Stimulated activated CD8-positive, alpha-beta memory T cell treated with anti-CD3 and anti-CD28 coated beads, Interleukin-2, amount 100 ng/mL, for 1 hour (primary cell): ENCODE measurements around the gene WASF2.

Experiments
- DNase-seq, 2 donors: peaks; one replicate each; pipeline ENCODE4 v3.0.0-alpha.2; 2020; ENCODE audit warnings: low read depth in 2 of 2

WASF2 gene

DNA sequence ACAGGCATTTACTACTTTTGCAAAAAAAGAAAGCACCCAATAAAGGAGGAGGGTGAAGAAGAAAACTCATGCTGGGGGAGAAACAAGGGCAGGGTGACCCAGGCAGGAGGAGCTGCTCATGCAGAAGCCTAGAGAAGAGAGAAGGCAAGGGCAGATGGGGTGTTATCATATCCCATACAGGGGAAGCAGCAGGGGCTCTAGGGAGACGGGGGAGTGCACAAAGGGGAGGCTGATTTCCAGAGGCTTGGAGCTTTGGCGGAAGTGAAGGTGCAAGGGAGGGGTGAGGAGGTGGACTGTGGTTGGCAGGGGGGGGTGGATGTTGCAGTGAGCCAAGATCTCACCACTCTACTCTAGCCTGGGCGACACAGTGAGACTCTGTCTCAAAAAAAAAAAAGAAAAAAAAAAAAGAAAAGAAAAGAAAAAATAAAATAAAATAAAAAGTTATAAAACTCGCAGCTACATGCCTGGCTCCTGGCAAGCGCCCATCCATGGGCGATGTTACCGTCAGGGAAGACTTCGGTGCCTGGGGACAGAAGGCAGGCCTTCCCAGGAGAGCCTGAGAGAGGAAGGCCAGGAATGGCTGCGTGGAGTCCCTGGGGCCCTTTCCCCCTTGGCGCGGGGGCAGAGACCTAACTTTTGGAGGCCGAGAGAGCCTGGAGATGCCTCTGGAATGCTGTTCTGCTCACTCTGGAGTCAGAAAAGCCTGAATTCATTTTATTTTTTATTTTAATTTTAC lies 112.0 kb downstream of the WASF2 start:
- no peak for DNase-seq

- DNase-seq, result no peak
Observed at GRCh38 chr1:27374362-27375086, 115.4 kb downstream of the WASF2 start, which contains the start of gene FCN3. Gene FCN3 (minus strand): TSS chr1:27374824. CDS start chr1:27374818, 6 bp downstream.

DNA sequence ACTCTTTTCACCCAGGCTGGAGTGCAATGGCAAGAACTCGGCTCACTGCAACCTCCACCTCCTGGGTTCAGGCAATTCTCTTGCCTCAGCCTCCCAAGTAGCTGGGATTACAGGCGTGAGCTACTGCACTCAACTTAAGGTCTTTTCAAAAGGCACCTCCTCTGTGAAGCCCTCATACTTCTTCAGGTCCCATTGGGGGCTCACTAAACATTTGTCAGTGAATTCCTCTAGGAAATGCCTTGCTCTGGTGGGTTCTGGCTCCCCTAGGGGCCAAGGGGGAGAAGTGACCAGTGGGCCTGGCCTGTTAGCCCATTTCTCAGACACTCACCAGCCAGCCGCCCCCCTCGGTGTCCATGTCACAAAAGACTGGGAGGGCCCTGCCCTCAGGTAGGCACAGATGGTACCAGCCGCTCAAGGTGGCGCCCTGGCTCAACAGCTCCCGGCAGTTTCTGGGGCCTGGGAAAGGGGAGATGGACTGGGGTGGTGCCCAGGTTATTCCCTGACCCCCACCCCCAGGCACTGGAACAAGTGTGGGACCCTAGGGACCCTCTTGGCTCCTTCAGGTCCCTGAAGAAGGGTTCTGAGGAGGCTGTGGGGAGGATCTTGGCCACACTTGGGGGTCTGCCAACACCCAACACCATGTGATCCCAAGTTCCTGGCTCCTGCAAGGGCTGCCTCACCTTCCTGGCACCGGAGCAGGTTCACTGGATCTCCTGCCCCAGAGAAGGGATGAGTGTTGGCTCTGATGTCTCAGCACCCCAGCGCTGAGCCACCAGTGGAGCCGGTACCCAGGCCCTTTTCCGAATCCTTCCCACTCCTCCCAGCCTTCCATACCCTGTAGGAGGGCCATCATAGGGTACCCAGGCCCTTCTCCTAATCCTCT lies 116.9 kb downstream of the WASF2 start:
- DNase-seq, result no peak

DNA sequence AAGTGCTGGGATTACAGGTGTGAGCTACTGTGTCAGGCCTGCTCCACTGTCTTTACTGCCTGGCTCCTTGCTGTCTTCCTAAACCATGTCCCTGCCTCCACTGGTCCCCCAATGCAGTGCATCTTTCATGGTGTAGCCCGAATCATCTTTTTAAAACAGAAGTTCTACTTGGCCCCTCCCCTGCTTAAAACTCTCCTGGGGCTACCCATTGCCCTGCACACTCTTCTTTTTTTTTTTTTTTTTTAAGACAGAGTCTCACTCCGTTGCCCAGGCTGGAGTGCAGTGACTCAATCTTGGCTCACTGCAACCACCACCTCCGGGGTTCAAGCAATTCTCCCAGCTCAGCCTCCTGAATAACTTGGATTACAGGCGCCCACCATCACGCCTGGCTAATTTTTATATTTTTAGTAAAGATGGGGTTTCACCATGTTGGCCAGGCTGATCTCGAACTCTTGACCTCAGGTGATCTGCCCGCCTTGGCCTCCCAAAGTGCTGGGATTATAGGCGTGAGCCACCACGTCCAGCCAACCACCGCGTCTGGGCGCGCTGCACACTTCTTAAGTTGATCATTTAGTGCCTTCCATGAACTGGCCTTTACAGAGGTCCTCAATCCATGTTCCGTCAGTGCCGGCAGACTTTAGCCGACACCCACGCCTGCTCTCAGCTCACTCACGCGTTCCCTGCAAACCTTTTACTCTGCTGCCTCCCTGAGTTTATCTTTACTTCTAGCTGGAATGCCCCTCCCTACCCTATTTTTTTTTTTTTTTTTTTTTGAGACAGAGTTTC lies 117.8 kb downstream of the WASF2 start:
- DNase-seq, result no peak

- no peak for DNase-seq
Observed at GRCh38 chr1:27368869-27369582, 120.9 kb downstream of the WASF2 start.

DNA sequence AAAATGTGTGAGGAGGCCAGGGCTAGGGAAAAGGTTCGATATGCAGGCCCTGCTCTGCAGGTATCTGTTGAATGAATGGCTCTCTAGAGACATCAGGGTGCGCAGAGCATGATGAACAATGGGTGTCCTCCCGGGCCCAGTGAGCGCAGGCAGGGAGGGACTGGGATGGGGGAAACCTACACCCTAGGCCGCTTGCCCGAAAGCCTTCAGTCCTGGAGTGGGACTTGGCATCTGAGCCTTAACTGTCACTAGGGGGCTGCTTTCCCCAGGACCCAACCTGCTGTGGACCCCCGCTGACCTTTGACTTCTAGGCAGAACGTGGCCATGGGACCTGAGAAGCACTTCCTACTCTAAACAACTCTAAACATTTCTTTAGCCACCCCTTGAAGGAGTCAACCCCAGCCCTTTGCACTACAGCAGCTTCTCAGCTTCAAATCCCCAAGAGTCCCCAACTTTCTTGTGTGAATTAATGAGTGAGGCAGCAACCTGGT lies 122.8 kb downstream of the WASF2 start:
- no peak for DNase-seq

GRCh38 chr1:27366411-27367159 lies 123.4 kb downstream of the WASF2 start, which contains the start of gene MAP3K6:
Gene MAP3K6 (minus strand): TSS chr1:27366961. CDS start chr1:27366597, 364 bp downstream.
- DNase-seq, result no peak

- peak; percentile 35 to 49 for DNase-seq
Observed at GRCh38 chr1:27366113-27366410, 123.9 kb downstream of the WASF2 start.

GRCh38 chr1:27365372-27366112 lies 124.4 kb downstream of the WASF2 start:
- DNase-seq, result peak; percentile 61 to 69

DNA sequence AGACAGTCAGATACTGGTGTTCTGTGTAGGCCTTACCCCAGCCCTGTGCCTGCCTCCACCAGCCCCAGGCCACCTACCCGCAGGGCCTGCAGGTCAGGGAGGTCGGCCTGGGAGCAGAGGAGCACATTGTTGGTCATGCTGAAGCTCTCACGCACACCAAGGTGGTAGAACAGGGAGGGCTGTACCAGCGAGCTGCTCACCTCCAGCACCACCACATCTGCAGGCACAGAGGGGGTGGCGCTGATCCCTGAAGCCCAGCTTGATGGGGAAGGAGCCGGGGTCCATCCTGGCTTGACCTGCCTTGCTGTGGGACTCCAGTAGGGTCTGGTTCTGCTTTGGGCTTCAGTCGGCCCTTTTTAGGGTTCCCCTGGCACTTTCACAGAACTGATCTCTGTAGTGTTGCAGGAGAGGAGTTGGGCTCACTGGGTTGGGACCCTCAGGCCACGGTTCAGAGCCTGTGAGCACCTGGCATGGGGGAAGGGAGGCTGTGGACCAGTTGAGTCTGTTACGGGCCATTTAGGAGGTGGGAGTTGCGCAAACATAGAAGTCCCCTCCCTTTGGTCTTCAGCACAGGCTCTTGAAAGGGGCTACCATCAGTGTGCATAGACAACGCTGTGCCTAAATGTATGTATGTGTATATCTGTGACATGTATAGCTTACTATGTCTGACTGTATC lies 125.1 kb downstream of the WASF2 start:
- no peak for DNase-seq

DNA sequence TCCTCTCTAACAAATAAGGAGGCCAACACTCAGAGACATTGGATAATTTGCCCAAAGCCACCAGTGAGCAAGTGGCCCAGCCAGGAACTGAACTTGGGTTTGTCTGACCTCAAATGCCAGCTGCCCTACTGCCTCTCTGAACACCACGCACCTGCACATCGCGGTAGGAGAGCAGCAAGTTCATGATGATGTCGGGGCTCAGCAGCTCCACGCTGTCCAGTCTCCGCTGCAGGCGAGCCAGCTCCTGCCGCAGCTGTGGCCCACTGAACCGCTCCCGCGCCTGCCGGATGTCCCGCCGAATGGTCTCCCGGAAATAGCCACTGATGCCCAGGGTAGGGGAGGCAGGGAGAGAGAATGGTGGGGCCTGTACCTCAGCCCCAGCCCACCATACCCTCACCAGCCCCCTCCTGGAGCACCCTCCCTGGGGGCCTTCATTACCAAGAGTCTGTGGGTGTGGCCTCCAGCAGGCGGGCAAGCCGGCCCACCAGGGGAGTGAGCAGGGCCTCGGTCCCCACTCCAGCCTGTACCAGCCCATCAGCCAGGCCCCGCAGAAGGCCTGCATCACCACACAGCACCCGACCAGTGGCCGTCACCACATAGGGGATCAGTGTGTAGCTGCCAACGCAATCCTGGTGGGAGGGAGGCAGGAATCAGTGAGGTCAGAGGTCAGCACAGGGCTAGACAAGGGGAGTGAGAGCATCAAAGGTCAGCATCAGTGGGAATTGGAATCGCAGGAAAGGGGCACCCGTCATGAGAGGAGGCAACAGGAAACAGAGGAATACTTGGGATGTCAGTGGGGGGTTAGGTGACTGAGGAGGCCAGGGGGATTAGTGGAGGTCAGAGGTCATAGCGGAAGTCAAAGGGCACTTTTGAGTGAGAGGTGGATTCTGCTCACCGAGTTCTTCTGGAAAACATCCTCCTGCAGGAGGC lies 125.9 kb downstream of the WASF2 start:
- no peak for DNase-seq

DNA sequence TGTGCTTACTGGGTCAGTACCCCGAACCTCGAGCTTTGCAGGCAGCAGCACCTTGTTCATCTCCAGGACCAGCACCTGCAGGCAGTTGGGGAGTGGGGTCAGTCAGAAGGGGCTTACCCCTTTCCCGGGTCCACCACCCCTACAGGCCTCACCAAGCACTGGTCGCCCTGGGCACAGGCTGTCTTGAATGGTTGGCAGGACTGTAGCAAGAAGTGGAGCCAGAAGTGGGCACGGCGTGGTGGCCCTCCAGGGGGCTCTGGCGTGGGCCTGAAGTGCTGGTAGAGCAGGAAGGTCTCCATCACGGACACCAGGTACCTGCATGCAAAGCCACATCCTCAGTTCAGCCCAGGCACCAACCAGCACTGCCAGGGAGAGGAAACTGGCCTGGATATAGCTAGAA lies 128.4 kb downstream of the WASF2 start:
- no peak for DNase-seq

DNA sequence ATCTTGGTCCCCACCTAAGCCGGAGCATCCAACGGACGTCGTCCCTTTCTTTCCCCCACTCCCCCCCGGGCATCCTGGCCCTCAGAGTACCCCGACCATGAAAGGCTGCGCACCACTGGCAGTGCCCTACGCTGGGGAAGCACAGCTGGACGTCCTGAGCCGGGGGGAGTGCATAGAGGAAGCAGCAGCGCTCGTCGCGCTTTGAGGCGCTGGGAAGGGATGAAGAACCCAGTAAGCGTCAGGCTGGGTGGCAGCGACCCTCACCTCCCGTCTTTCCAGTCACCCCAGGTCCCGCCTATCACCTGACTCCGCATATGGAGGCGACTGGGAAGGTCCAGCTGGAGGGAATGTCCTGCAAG lies 128.9 kb downstream of the WASF2 start:
- DNase-seq, result no peak

GRCh38 chr1:27360159-27361043 lies 129.6 kb downstream of the WASF2 start:
- DNase-seq, result peak in 1 of 2 donors; percentile 14

DNA sequence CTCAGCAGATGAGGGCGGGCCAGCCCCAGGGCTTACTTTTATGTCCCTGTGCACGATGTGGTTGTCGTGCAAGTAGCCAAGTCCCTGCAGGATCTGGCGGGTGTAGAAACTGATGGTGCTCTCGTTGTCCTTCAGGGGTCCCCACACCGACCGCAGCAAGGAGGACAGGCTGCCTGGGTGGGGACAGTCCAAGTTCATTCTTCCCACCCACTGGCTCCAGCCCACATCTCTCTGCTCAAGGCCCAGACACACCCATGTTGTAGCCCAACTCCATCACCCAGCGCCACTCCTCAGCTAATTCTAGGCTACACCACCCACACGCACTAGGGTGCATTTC lies 130.2 kb downstream of the WASF2 start:
- DNase-seq, result no peak

DNA sequence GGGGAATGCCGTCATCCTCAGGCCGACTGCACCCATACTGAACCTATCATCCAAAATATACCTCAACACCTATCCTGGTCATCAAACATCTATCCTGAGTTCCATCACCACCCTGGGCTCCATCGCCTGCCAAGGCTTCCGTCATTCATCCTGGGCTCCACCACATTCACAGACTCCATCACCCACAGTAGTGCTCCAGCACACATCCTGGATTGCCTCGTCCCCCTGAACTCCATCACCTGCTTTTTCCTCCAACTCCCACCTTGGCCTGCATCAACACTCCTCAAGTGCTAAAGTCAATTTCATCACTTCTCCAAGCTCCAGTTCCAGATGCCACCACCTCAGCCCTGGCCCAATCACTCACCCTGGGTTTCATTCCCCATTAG lies 131.0 kb downstream of the WASF2 start:
- DNase-seq, result no peak
